ENCODE data around the gene PAXX.

Gene PAXX

DNA sequence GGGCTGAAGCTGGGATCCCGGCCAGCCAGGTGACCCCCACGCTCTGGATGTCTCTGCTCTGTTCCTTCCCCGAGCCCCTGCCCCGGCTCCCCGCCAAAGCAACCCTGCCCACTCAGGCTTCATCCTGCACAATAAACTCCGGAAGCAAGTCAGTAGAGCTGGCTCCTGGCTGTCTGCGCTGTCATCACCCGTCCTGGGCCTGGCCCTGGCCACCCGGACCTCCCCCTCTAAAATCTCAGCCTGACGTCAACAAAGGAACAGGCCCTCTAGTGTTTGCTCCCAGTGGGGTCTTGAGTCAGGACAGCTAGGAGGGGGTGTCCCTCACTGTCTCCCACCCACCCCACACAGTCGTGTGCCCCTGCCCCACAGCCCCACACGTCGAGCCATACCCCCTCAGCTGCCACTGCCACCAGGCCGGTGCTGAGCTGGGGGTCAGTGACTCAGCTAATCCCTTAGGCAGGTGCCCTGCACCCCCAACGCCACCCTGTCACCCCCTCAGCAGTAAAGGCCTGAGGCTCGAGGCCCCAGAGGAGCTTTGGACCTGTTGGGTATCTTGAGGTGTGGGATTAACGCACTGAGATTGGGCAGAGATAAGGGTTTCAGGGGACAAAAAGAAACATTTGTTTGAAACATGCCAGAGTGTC, 10.5 kb upstream of the PAXX start:
- TF ChIP-seq, protein P1, sequence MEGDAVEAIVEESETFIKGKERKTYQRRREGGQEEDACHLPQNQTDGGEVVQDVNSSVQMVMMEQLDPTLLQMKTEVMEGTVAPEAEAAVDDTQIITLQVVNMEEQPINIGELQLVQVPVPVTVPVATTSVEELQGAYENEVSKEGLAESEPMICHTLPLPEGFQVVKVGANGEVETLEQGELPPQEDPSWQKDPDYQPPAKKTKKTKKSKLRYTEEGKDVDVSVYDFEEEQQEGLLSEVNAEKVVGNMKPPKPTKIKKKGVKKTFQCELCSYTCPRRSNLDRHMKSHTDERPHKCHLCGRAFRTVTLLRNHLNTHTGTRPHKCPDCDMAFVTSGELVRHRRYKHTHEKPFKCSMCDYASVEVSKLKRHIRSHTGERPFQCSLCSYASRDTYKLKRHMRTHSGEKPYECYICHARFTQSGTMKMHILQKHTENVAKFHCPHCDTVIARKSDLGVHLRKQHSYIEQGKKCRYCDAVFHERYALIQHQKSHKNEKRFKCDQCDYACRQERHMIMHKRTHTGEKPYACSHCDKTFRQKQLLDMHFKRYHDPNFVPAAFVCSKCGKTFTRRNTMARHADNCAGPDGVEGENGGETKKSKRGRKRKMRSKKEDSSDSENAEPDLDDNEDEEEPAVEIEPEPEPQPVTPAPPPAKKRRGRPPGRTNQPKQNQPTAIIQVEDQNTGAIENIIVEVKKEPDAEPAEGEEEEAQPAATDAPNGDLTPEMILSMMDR (IDR thresholded peaks at IDR 0.05; ENCODE audit: control insufficient read depth, extremely low read depth, insufficient read depth): no peak
- H3K4me3 ChIP-seq (ENCODE audit: low read depth, low read length): no peak overlapping the region
- DNase-seq (ENCODE audit: low read depth): no peak

DNA sequence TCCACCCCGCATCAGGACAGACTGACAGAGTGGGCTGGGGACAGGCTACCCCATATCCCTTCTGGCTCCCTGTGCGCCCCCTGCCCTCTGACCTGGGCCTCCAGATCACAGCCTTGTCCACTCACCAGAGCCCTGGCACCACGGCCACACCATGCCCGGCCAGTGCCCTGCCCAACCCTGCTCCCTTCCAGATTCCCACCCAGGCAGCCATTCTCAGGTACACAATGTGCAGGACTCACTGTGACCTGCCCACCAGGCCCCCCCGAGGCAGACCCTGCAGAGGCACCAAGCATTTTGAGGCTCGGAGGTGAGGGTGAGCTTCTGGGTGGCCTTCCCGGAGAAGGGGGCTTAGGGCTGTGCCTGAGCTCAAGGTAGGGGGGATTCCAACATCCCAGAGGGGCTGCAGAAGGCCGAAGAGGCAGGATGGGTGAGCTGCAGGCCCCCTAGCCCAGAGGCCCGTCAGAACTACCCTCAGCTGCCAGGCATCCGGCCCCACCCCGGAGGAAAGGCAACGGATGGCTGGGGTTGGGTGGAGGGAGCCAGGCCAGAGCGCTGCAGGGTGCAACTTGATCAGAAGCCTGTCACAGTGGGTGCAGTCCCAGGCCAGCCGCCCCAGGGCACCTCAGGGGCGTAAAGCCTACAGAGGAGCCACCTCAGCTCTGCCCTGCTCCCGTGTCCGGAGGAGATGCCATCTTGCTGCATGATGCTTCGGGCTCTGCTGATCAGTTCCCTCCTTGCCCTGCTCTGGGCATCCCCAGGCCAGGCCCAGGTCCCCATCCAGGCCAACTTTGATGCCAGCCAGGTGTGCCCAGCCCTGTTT, 9.8 kb upstream of the PAXX start, which contains the start of gene LCNL1:
LCNL1 (plus strand) TSS at position 762 of the 820 bp plus-strand sequence. CDS start 594 bp downstream, outside the sequence.
- TF ChIP-seq, protein P1 (IDR thresholded peaks at IDR 0.05; ENCODE audit: control insufficient read depth, extremely low read depth, insufficient read depth): no peak
- no peak for DNase-seq (ENCODE audit: low read depth)
- no peak within 1 kb of the TSS for H3K4me3 ChIP-seq (ENCODE audit: low read depth, low read length)

DNA sequence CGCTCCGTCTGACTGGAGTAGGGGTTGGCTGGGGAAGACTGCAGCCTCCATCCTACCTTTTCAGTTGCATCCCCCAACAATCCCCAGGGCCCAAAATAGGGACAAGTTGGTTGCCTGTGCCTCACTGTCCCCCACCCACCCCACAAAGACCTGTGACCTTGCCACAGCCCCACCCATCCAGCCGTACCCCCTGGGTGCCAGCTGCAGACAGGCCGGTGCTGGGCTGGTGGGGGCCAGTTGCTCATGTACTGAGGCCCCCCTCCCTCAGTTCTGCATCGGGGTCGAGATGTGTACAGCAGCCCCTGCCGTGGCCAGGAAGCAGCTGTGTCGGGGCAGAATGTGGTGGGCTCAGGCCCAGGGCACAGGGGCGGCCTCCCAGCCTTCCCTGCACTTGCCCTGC, 9.1 kb upstream of the PAXX start:
- TF ChIP-seq, protein P1 (IDR thresholded peaks at IDR 0.05; ENCODE audit: control insufficient read depth, extremely low read depth, insufficient read depth): no peak
- no peak for DNase-seq (ENCODE audit: low read depth)
- no peak overlapping the region for H3K4me3 ChIP-seq (ENCODE audit: low read depth, low read length)

DNA sequence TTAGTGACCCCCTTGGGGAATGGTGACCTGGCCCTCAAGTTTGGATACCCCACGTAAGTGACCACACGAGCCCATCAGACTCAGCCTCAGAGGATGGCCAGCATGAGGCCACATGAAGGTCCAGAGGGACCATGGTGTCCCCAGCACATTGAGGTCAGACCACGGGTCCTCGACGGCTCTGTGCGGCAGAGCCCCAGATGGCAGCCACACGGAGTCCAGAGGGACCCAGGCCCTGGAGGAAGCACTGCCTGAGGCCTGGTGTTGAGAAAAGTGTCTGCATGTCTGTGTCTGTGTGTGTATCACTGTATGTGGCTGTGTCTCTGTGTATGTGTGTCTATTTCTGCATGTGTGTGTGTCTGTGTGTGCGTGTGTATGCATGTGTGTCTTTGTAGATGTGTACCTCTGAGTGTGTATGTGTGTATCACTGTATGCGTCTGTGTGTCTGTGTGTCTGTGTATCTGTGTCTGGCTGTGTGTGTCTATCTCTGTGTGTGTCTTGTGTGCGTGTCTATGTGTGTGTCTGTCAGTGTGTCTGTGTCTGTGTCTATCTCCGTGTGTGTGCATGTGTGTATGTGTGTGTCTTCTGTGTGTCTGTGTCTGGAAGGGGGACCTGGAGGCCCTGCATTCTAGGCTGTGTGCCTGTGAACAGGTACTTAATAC, 8.4 kb upstream of the PAXX start:
- no peak overlapping the region for H3K4me3 ChIP-seq (ENCODE audit: low read depth, low read length)
- TF ChIP-seq, protein P1 (IDR thresholded peaks at IDR 0.05; ENCODE audit: control insufficient read depth, extremely low read depth, insufficient read depth): no peak
- no peak for DNase-seq (ENCODE audit: low read depth)

DNA sequence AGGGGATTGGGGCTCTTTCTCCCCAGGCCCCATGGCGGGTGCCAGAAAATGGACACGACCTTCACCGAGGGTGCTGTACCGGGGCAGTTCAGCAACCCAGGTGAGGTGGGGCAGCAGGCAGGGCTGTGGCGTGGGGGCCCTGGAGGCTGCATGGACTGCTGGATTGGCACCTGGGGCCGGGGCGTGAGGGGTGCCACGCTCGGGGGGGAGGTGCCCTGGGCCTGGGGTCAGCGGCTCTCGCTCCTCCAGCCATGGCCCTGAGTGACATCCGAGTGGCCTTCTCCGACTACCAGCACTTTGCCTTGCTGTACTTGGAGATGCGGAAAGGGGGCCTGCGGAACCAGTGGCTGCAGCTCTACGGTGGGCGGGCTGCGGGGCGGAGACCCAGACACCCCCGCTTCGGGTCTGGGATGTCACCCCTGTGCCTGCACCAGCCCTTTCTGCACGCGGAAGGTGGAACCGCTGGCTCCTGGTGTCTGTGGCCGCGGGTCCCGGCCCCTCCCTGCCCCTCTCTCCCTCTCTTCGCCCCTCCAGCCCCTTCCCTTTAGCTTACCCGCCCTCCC, 7.7 kb upstream of the PAXX start:
- TF ChIP-seq, protein P1 (IDR thresholded peaks at IDR 0.05; ENCODE audit: control insufficient read depth, extremely low read depth, insufficient read depth): no peak
- no peak for DNase-seq (ENCODE audit: low read depth)
- H3K4me3 ChIP-seq (ENCODE audit: low read depth, low read length): no peak overlapping the region

DNA sequence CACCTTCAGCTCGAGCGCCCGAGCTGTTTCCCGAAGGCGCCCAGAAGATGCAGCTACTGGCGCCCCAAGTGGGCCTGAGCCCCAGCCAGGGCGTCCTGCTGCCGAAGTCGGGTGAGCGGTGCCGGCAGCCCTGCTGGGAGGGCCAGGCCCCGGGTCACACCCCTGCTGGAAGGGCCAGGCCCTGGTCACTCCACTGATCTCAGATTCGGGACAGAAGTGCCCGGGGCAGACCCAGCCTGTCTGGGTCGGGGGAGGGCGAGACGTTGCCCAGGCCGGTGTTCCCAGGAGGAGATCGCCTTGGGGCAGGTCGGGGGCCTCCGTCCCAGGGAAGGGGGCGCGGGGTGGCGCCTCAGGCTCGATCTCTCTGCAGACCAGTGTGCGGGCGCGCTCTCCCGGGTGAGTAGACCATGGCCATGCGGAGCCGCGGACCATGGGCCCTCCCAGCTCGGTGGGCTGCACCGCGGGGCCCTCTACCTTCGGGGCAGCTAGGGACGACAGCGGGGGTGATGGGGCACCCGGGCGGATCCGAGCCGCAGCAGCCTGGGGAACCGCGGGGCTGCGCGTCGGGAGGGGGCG, 7.1 kb upstream of the PAXX start:
- no peak for DNase-seq (ENCODE audit: low read depth)
- no peak overlapping the region for H3K4me3 ChIP-seq (ENCODE audit: low read depth, low read length)
- TF ChIP-seq, protein P1 (IDR thresholded peaks at IDR 0.05; ENCODE audit: control insufficient read depth, extremely low read depth, insufficient read depth): no peak

All from LNCaP clone FGC (cell line).